Stimulated activated CD8-positive, alpha-beta memory T cell treated with anti-CD3 and anti-CD28 coated beads, Interleukin-7, amount 100 ng/mL, for 1 hour (primary cell): ENCODE measurements around the gene HPD.

ENCODE experiments used
- DNase-seq, 2 donors: peaks; one replicate each; pipeline ENCODE4 v3.0.0-alpha.2; 2020; ENCODE audit warnings: low read depth in 2 of 2

HPD gene

GRCh38 chr12:121810833-121811433, 47.7 kb downstream of the HPD start:
- DNase-seq: no peak

- DNase-seq: no peak
These were observed 48.3 kb downstream of the HPD start for GRCh38 chr12:121810234-121810817.

- DNase-seq: no peak
These were observed 48.9 kb downstream of the HPD start for GRCh38 chr12:121809712-121810116.

- DNase-seq: no peak
These were observed 50.0 kb downstream of the HPD start for GRCh38 chr12:121808623-121809022.

DNA sequence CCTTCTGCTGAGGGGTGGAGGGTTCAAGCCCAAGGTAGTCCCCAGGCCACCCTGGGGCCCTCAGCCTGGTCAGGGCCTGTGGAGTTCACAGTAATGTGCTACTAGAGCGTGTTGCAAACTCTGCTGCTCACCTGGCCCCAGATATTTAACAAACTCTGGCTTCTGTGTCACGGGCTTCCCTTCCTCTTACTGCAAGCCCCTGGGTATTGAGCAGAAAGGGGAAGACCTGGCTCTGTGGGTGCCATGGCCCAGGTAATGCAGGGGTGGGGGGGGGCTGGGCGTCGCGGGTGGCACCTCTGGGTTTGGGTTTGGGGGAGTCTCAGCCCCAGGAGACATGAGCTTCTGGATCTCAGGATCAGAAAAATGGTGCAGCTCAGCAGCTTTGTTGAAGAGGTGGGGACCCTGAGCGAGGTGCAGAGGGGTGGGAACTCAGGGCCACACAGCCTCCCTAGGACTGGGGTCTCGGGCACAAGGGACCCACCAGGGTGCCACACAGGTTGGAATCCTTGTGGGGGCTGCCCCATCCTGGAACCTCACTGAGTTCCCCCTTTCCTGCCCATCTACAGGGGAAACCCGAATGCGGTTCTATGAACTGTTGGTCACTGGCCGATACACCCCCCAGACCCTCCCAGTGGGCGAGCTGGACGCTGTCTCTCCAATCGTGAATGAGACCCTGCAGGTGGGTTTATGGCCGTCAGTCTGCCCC, 50.9 kb downstream of the HPD start:
- DNase-seq: no peak

DNA sequence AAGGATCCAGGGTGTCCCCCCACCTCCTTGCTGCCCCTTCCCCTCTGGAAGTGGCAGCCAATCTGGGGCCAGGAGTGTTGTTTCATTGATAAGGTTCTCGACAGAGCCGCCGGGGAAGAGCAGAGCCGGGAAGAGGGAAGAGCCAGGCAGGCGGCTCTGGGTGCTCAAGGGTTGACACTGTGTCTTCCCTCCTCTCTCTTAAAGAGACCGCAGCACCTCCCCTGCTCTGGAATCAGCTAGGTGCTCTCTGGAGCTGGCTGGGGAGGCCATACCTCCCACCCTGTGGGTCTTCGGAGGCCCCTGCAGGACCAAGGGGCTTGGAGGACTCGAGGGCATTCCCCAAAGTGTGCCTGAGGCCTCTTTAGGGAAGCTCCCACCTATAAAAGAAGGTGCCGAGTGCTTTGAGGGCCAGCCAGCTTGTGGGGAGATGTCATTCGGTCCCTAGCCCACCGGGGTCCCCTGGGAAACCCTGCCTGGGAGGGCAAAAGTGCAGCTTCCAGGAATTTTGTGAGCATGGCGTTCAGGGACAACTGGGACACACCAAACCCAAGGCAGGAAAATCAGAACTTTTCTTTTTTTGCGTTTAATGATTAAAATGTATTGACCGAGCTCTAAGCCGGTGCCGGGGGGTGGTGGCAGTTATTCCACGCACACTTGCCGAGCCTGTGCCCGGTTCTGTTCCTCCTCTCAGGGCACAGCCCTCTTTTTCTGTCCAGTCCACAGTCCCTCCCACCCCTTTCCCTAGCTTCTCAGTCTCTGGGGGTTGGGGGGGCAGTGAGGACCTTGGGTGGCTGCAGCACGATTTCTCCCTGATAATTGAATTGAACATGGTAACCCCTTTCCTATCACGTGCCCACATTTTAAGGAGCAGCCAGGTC, 51.9 kb downstream of the HPD start:
- no peak for DNase-seq

DNA sequence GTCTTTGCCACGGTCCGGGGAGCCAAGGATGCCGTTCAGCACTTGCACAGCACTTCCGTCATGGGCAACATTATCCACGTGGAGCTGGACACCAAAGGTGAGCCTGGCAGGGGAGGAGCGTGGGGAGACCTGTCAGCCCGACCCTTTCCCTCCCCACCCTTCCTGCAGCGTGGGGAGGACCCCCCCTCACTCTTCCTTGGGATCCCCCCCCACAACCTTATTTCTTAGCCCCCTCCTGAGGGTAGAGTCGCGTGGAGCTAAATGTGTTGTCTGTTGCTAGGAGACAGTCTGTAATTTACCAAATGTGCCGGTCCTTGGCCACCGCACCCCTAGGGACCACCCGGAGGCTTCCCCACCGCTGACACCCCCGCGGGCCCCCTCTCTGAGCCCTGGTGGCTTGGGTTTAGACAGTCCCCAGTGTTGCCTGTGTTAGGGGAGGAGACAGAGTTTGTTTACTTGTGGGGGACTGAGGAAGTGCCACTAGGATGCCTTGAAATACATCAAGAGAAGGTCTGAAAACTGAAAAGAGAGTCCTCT, 52.6 kb downstream of the HPD start:
- DNase-seq: no peak

GRCh38 chr12:121805171-121806008, 53.3 kb downstream of the HPD start:
- no peak for DNase-seq

GRCh38 chr12:121804417-121805111, 54.1 kb downstream of the HPD start:
- DNase-seq: no peak

GRCh38 chr12:121803861-121804416, 54.7 kb downstream of the HPD start, which contains the start of gene SETD1B:
Gene SETD1B, plus strand, starts transcription at chr12:121804009. Its CDS starts 729 bp downstream, at chr12:121804738.
- DNase-seq: no peak

GRCh38 chr12:121802843-121803698, 55.6 kb downstream of the HPD start:
- peak; percentile 66 to 74 for DNase-seq

DNA sequence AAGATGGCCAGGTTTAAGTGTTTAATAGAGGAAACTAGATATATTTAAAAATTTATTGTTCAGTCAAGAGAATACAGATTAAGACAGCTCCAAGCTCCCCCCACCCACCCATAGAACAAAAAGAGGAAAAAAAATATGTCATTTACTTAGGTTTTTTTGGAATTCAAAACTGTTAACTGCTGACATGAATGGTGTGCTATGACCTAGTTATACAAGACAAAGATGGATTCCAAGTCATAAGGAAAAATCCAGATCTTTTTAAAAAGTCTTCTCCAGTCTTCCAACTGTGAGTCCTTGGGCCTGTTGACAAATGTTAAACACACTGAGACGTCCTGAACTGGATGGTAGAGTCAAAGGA, 56.2 kb downstream of the HPD start:
- no peak for DNase-seq

GRCh38 chr12:121801595-121802484, 56.8 kb downstream of the HPD start:
- no peak for DNase-seq

DNA sequence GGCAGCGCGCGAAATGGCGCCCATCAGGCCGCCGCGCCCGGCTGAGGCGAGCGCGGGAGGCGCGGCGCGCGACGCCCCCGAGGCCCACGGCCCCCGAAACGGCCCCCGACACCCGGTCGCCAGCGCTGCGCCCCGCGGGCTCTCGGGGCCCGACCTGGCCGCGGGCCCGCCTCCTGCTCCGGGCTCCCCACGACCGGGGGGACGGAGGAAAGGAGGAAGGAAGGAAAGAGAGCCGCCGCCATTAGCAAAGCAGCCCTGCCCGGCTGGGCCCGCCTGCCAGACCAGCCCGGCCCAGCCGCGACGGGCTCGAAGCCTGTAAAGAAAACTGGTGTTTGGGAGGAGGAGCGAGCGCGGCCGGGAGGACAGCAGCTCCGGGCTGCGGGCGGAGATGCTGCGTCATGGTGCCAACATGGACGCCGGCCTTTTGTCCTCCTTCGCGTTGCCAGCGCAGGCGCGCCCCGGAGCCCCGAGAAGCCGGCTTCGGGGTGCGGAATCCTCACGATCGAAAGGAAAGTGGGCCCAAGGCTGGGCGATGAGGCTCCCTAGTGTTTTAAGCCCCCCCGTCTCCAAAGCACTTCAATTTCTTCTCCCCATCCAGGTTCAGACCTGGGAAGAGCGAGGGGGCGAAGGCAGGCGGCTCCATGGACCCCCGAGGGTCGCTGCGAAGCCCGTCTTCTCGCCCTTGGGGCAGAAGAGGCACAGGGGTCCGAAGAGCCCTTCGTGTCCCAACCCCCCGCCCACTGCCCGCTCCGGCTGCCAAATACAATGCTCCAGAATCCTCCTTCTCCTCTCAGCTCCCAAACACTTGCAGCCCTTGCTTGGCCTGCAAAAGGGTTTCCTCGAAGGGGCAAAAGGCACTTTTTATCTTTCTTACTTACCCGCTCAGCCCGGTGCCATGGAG, 57.7 kb downstream of the HPD start:
- no peak for DNase-seq

- DNase-seq: no peak
These were observed 58.6 kb downstream of the HPD start for GRCh38 chr12:121799842-121800693.

- no peak for DNase-seq
These were observed 59.4 kb downstream of the HPD start for GRCh38 chr12:121799156-121799841.
